AG04449 (cell line): ENCODE results near the gene TUBGCP5.

Source experiments
- CTCF ChIA-PET: fragments of 350-600 bp; formaldehyde crosslinking; extraction: SDS; loops from one replicate; lab custom pipeline; 2021; ENCODE audit warnings: antibody characterized with exemption; lab: Yijun Ruan, JAX
- POLR2A ChIA-PET: fragments of 400-600, 350-600 bp; formaldehyde crosslinking; extraction: SDS; loops from one replicate; lab custom pipeline; 2020; ENCODE audit warnings: antibody characterized with exemption, inconsistent platforms; lab: Yijun Ruan, JAX
- DNase-seq: peaks from one replicate; pipeline ENCODE4 v3.0.0-alpha.2; 2010; ENCODE audit warnings: low read depth, low spot score
- H3K4me3 ChIP-seq: 2 replicates; pipeline ENCODE4 v1.5.1; 2011; ENCODE audit warnings: low read depth, mild to moderate bottlenecking, control low read depth, low read length
- TF ChIP-seq, protein P1 (sequence below): IDR thresholded peaks from one replicate; pipeline ENCODE4 v1.5.1; 2011; ENCODE audit warnings: mild to moderate bottlenecking, moderate library complexity, low read length, control low read depth, inconsistent platforms; ENCODE audit not compliant: insufficient read depth; ENCODE audit errors: missing control alignments

The TUBGCP5 gene

DNA sequence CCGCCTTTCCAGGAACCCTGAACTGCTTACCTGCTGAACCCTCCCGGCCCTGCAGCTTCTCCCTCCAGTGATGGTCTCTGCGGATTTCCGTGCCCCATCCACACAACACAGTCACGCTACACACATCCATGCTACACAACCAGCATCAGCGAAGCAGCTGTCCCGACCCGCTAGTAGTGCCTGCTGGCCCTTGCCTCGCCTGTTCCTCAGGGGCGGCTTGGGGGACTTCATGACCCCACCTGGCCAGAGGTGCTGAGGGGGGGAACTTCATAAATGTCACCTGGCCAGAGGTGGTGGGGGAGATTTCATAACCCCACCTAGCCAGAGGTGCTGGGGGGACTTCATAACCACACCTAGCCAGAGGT is 530 bp upstream of the TUBGCP5 start:
- H3K4me3 ChIP-seq = peak overlapping the region; percentile 83
- no peak for DNase-seq
- ChIA-PET POLR2A (interaction anchor here (0.8 to 1.0 kb wide), 5 partner anchors 9 to 200 kb away, joined by 3 to 5 read pairs (median 3); no protein-coding TSS in a partner anchor), CTCF (interaction anchor here (1.1 to 1.5 kb wide), 2 partner anchors 10 to 427 kb away, joined by 4 read pairs; no protein-coding TSS in a partner anchor)
- TF ChIP-seq, protein P1, sequence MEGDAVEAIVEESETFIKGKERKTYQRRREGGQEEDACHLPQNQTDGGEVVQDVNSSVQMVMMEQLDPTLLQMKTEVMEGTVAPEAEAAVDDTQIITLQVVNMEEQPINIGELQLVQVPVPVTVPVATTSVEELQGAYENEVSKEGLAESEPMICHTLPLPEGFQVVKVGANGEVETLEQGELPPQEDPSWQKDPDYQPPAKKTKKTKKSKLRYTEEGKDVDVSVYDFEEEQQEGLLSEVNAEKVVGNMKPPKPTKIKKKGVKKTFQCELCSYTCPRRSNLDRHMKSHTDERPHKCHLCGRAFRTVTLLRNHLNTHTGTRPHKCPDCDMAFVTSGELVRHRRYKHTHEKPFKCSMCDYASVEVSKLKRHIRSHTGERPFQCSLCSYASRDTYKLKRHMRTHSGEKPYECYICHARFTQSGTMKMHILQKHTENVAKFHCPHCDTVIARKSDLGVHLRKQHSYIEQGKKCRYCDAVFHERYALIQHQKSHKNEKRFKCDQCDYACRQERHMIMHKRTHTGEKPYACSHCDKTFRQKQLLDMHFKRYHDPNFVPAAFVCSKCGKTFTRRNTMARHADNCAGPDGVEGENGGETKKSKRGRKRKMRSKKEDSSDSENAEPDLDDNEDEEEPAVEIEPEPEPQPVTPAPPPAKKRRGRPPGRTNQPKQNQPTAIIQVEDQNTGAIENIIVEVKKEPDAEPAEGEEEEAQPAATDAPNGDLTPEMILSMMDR = no peak

DNA sequence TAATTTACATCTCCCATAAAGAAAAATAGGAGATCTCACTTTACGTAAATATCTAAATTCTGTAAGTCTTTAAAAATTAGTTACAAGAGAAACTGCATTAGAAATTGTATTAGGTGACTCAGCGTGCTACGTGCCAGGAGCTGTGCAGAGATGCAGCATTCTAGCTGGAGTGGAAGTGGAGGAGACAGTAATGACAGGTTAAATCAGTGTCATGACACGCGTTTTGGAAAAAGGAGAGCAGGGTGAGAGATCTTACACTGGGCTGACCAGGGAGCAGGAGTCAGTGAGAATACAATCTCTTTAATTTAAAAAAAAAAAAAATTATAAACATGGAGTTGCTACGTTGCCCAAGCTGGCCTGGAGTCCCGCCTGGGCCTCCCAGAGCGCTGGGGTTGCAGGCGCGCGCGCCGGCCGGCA is 635 bp downstream of the TUBGCP5 start:
- POLR2A ChIA-PET = interaction anchor here (0.7 to 1.0 kb wide), 2 partner anchors 16 to 427 kb away, joined by 3 read pairs; no protein-coding TSS in a partner anchor
- CTCF ChIA-PET = interaction anchor here (1.1 to 1.5 kb wide), 2 partner anchors 9 to 428 kb away, joined by 4 read pairs; no protein-coding TSS in a partner anchor

DNA sequence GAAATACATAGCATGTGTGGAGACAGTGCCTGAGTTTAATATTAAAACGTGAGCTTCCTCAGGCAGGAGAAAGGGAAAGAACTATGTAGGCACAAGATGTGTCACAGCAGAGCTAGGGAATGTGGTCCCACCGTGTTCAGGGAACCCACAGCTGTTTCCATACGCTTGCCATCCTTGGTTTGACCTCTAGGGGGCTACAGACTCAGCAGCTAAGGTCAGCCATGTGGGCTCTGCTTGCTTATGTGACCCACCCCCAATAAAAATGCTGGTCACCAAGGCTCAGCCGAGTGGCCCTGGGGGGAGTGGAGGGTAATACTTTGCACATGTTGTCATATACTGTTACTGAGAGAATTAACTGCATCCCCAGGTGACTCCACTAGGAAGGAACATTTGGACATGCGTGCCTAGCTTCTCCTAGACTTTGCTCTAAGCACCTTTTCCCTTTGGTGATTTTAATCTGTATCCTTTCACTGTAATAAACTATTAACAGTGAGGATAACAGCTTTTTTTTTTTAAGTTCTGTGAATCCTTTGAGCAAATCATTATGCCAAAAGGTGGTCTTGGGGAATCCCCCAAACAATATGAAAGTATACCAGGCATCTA is 3.3 kb downstream of the TUBGCP5 start:
- CTCF ChIA-PET = interaction anchor here (0.6 to 3.0 kb wide), 15 partner anchors 8 to 433 kb away, joined by 3 to 40 read pairs (median 4); no protein-coding TSS in a partner anchor
- POLR2A ChIA-PET = no interaction called here
- H3K4me3 ChIP-seq = no peak overlapping the region
- no peak for DNase-seq
- TF ChIP-seq, protein P1 = peak; percentile 65

More for the DNA sequence above, 635 bp downstream of the TUBGCP5 start:
- peak overlapping the region; percentile 83 for H3K4me3 ChIP-seq
- TF ChIP-seq, protein P1 = no peak
- DNase-seq = no peak

DNA sequence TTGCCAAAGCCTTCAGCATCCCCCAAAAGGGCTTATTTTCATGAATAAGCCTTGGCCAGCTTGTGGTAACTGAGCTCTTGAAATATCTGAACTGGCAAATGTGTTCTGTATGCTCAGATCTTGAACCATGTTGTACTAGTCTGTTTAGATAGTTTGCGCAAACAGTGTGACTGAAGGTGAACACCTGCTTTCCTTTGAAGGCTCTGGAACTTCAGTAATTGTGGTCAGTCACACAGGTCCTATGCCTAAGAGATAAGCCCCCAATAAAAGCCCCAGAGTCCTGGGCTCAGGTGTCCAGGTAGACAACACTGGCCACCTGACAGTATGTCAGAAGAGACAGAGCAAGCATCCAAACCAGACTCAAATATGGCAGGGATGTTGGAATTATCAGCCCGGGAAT is 5.4 kb downstream of the TUBGCP5 start:
- TF ChIP-seq, protein P1 = no peak
- no peak overlapping the region for H3K4me3 ChIP-seq
- no peak for DNase-seq
- ChIA-PET CTCF (interaction anchor here (0.9 kb wide), 1 partner anchor 16 kb away, joined by 3 read pairs; no protein-coding TSS in a partner anchor), POLR2A (no interaction called here)

DNA sequence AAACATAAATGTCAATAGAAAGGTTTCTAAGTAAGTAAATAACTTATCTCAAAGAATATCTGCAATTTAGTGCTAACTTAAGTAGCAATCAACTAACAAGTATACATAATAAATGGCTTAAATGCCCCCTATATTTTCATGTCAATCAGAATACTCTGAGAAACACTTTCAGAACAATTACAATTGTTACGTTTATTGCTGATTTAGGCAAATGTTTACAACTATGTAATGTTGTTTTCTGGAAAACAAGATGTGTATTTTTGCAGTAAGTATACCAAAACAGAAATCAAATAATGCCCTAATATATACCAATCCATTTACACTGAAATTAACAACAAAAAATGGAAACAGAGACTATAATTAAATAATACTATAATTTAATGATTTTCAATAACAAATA is 13.2 kb downstream of the TUBGCP5 start:
- POLR2A ChIA-PET = no interaction called here
- no peak overlapping the region for H3K4me3 ChIP-seq
- CTCF ChIA-PET = no interaction called here
- TF ChIP-seq, protein P1 = no peak
- no peak for DNase-seq

DNA sequence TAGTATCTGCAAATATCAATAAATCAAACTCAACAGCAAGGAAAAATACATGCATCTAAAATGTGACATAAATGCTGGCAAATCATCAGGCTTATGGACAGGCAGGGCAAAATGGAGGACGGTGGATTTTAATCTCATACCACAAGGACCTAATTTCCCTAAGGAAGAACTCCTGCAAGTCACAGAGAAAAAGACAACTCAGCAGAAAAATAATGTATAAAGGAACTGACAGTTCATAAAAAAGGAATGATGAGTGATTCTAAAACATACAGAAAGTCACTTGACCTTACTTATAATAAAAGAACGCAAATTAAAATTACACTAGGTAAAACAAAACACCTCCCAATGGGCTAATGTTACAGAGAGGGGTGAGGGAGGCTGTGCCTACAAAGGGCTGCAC is 17.2 kb downstream of the TUBGCP5 start:
- TF ChIP-seq, protein P1 = no peak
- no peak for DNase-seq
- ChIA-PET POLR2A (no interaction called here), CTCF (interaction anchor here (5.1 kb wide), 1 partner anchor 14 kb away, joined by 40 read pairs; no protein-coding TSS in a partner anchor)
- H3K4me3 ChIP-seq = no peak overlapping the region
